ENCODE results near the gene NLGN2.

The NLGN2 gene

GRCh38 chr17:7414837-7415236, 7.2 kb downstream of the NLGN2 start:
- DNase-seq (ENCODE audit: low read depth): no peak

GRCh38 chr17:7415784-7416183, 8.1 kb downstream of the NLGN2 start:
- DNase-seq (ENCODE audit: low read depth): no peak

GRCh38 chr17:7416323-7416722, 8.7 kb downstream of the NLGN2 start:
- DNase-seq (ENCODE audit: low read depth): no peak

DNA sequence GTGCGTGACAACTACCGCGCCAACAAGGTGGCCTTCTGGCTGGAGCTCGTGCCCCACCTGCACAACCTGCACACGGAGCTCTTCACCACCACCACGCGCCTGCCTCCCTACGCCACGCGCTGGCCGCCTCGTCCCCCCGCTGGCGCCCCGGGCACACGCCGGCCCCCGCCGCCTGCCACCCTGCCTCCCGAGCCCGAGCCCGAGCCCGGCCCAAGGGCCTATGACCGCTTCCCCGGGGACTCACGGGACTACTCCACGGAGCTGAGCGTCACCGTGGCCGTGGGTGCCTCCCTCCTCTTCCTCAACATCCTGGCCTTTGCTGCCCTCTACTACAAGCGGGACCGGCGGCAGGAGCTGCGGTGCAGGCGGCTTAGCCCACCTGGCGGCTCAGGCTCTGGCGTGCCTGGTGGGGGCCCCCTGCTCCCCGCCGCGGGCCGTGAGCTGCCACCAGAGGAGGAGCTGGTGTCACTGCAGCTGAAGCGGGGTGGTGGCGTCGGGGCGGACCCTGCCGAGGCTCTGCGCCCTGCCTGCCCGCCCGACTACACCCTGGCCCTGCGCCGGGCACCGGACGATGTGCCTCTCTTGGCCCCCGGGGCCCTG, 9.5 kb downstream of the NLGN2 start:
- DNase-seq (ENCODE audit: low read depth): no peak

DNA sequence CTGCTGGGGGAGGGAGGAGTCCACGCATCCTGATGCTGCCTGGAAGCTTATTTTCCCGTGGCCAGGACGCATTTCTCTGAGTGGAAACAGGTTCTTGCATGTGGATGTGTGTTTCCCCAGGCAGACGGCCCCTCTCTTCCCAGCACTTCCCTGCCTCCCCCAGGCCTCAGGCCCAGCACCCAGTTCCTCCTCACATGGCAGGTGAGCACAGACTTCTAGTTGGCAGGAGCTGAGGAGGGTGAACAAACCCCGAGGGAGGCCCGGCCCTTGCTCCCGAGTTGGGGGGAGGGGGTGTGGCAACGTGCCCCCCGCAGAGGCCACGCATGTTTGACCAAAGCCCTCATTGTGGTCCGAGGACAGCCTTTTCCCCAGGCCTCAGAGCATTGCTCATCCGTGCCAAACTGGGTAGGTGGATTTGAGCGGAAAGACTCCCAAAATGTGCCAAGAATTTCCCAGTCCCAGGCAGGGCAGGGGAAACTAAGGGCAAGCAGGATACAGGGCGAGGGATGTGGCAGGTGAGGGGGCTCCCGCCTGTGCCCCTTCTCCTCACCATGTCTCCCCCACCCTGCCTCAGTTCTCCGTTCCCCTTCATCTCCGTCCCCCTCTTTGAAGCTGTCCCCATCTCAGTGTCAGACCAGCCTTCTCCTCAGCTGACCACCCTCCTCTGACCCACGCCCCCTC, 11.0 kb downstream of the NLGN2 start:
- no peak for DNase-seq (ENCODE audit: low read depth)

- DNase-seq (ENCODE audit: low read depth): no peak
Measured at GRCh38 chr17:7419819-7420610, 12.4 kb downstream of the NLGN2 start, which contains the start of gene SPEM1. SPEM1 (plus strand) TSS chr17:7420324; CDS start chr17:7420385, 61 bp downstream.

- no peak for DNase-seq (ENCODE audit: low read depth)
Measured at GRCh38 chr17:7421186-7421585, 13.5 kb downstream of the NLGN2 start.

GRCh38 chr17:7423679-7424078, 16.0 kb downstream of the NLGN2 start:
- no peak for DNase-seq (ENCODE audit: low read depth)

- no peak for DNase-seq (ENCODE audit: low read depth)
Measured at GRCh38 chr17:7425316-7425715, 17.7 kb downstream of the NLGN2 start, which contains the start of gene SPEM2. SPEM2 (plus strand) TSS chr17:7425616; CDS start chr17:7425689, 73 bp downstream.

- DNase-seq (ENCODE audit: low read depth): no peak
Measured at GRCh38 chr17:7425756-7426155, 18.1 kb downstream of the NLGN2 start.

- no peak for DNase-seq (ENCODE audit: low read depth)
Measured at GRCh38 chr17:7426203-7426863, 18.7 kb downstream of the NLGN2 start.

- DNase-seq (ENCODE audit: low read depth): no peak
Measured at GRCh38 chr17:7426896-7427489, 19.3 kb downstream of the NLGN2 start.

- DNase-seq (ENCODE audit: low read depth): no peak
Measured at GRCh38 chr17:7427549-7427948, 19.9 kb downstream of the NLGN2 start.

DNA sequence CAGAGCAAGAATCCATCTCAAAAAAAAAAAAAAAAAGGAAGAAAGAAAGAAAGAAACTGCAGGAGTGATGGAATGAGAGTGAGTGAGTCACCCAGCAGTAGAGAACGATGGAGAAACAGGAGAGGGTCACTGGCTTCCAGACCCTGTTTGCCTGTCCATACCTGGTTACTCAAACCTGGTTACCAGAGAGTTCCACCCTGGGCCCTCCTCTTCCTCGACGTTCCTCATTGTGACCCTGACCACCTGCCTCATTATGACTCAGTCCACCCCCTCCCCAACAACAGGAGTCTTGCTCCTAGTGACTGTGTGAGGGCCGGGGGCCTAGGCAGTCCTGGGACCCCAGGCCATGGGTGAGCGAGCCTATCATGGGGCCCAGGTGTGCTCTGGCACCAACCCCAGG, 20.9 kb downstream of the NLGN2 start, which contains the start of gene SPEM3:
Gene SPEM3, plus strand, starts transcription at position 301 of the 400 bp plus-strand sequence. Its CDS starts 46 bp downstream, at position 347.
- DNase-seq (ENCODE audit: low read depth): no peak

DNA sequence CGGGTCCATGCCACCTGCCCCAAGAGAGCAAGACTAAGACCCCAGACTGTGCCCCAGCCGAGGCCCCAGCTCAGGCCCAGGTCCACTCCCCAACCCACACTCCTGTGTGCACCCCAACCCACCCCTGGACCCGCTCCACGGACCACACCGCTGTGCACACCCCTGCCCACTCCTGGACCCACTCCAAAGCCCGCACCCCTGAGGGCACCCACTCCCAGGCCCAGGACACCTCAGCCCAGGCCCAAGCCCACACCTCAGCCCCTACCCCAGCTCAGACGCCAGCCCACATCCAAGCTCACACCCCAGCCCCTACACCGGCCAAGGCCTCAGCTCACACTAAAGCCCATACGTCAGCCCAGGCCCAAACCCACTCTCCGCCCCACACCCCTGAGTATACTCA, 22.1 kb downstream of the NLGN2 start:
- no peak for DNase-seq (ENCODE audit: low read depth)

DNA sequence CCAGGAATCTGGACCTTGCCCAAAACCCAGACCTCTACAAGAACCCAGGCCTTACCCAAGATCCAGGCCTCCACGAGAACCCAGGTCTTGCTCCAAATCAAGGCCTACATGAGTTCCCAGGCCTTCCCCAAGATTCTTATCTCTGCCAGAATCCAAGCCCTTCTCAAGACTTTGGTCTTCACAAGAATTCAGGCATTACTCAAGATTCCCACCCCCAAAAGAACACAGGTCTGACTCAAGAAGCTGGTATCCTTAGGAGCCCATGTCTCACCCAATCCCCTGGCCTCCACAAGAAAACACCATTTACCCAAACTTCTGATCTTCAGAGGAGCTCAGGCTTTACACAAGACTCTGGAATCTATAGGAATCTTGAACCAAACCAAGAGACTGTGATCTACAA, 23.6 kb downstream of the NLGN2 start:
- no peak for DNase-seq (ENCODE audit: low read depth)

- DNase-seq (ENCODE audit: low read depth): no peak
Measured at GRCh38 chr17:7432296-7432695, 24.7 kb downstream of the NLGN2 start.

- DNase-seq (ENCODE audit: low read depth): peak; percentile 44
Measured at GRCh38 chr17:7435676-7436555, 28.3 kb downstream of the NLGN2 start.

DNA sequence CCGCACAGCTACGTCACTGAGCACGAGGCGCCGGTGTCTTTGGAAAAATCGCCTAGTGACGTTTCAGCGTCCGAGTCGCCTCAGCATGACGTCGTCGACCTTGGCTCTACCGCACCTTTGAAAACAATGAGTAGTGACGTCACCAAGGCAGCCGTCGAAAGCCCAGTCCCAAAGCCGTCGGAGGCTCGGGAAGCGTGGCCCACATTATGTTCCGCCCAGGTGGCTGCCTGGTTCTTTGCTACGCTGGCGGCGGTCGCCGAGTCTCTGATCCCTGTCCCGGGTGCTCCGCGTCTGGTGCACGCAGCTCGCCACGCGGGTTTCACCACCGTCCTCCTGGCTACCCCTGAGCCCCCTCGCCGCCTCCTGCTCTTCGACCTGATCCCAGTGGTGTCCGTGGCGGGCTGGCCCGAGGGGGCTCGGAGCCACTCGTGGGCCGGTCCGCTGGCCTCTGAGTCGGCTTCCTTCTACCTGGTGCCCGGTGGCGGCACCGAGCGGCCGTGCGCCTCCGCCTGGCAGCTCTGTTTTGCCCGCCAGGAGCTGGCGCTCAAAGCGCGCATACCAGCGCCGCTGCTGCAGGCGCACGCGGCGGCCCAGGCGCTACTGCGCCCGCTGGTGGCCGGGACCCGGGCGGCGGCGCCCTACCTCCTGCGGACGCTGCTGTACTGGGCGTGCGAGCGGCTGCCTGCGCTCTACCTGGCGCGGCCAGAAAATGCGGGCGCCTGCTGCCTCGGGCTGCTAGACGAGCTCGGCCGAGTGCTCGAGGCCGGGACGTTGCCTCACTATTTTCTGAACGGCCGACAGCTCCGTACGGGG, 29.1 kb downstream of the NLGN2 start:
- DNase-seq (ENCODE audit: low read depth): peak; percentile 74

GRCh38 chr17:7437369-7437863, 29.8 kb downstream of the NLGN2 start:
- no peak for DNase-seq (ENCODE audit: low read depth)

Data from activated T-helper 1 cell treated with Interleukin-2 at 50 U/mL for 16 hours (primary cell).